ENCODE data around the gene AUP1. TPM values are rescaled to one million over a fixed set of nuclear protein-coding genes. Genes with fewer than 3 reads are reported as not detected.

AUP1 gene
- total RNA-seq, 4 donors from 2014 or later: 111 to 207 (median 135) TPM

GRCh38 chr2:74522516-74522915 lies 7.0 kb downstream of the AUP1 start:
- H3K4me3 ChIP-seq: no peak overlapping the region
- H3K4me1 ChIP-seq: peaks cover 0 to under 1% (median 0%) of the 10 kb centered on the region in 4 donors
- no peaks in the 10 kb centered on the region for H3K9me3 ChIP-seq
- no peak overlapping the region for H3K27ac ChIP-seq
- TF ChIP-seq EP300 (IDR thresholded peaks at IDR 0.05) (no peak), CTCF (IDR thresholded peaks at IDR 0.05) (no peak)
- H3K36me3 ChIP-seq: peaks cover 0 to 31% (median 12%) of the 10 kb centered on the region in 3 donors
- 79 to 80% methylated on average over 3 of the region's 3 CpGs for WGBS, 2 donors
- DNase-seq (ENCODE audit: low spot score in 2 of 2): no peak
- H3K27me3 ChIP-seq: peaks cover 0 to 37% of the 10 kb centered on the region in 2 donors

GRCh38 chr2:74516650-74517049 lies 12.9 kb downstream of the AUP1 start:
- peaks cover 0 to 30% (median 22%) of the 10 kb centered on the region in 4 donors for H3K4me1 ChIP-seq
- no peak for TF ChIP-seq EP300 (IDR thresholded peaks at IDR 0.05)
- no peak for TF ChIP-seq POLR2A (IDR thresholded peaks at IDR 0.05)
- TF ChIP-seq CTCF (IDR thresholded peaks at IDR 0.05): no peak
- peak overlapping the region in 2 of 4 donors; percentile 32 to 44 for H3K4me3 ChIP-seq
- H3K27ac ChIP-seq: no peak overlapping the region
- no peaks in the 10 kb centered on the region for H3K9me3 ChIP-seq
- DNase-seq (ENCODE audit: low spot score in 2 of 2): no peak
- H3K36me3 ChIP-seq: no peaks in the 10 kb centered on the region
- WGBS, 2 donors: 65 to 69% methylated on average over 13 of the region's 13 CpGs
- peaks cover 0 to 96% of the 10 kb centered on the region in 2 donors for H3K27me3 ChIP-seq

GRCh38 chr2:74515981-74516633 lies 13.4 kb downstream of the AUP1 start:
- Histone ChIP-seq H3K27me3 (peaks cover 0 to 100% of the 10 kb centered on the region in 2 donors), H3K9me3 (no peaks in the 10 kb centered on the region), H3K4me1 (peaks cover 0 to 30% (median 22%) of the 10 kb centered on the region in 4 donors), H3K36me3 (no peaks in the 10 kb centered on the region), H3K4me3 (peak overlapping the region in 3 of 4 donors; percentile 16 to 44 (median 32)), H3K27ac (no peak overlapping the region)
- 4 to 5% methylated on average over 24 to 36 of the region's 72 CpGs for WGBS, 2 donors
- DNase-seq (ENCODE audit: low spot score in 2 of 2): no peak
- TF ChIP-seq CTCF (IDR thresholded peaks at IDR 0.05) (no peak), POLR2A (IDR thresholded peaks at IDR 0.05) (no peak), EP300 (IDR thresholded peaks at IDR 0.05) (no peak)

GRCh38 chr2:74515271-74515980 lies 14.1 kb downstream of the AUP1 start:
- DNase-seq (ENCODE audit: low spot score in 2 of 2): no peak
- Histone ChIP-seq H3K4me1 (peaks cover 0 to 30% (median 22%) of the 10 kb centered on the region in 4 donors), H3K9me3 (no peaks in the 10 kb centered on the region), H3K36me3 (no peaks in the 10 kb centered on the region), H3K27ac (no peak overlapping the region), H3K4me3 (peak overlapping the region in 2 of 4 donors; percentile 32 to 44), H3K27me3 (peaks cover 0 to 99% of the 10 kb centered on the region in 2 donors)
- TF ChIP-seq CTCF (IDR thresholded peaks at IDR 0.05) (no peak), POLR2A (IDR thresholded peaks at IDR 0.05) (no peak), EP300 (IDR thresholded peaks at IDR 0.05) (no peak)
- WGBS, 2 donors: 5 to 14% methylated on average over 16 to 49 of the region's 60 CpGs
